ENCODE measurements around the gene FGFR1OP2.

- TF ChIP-seq POLR2AphosphoS5 (IDR thresholded peaks at IDR 0.05; ENCODE audit: borderline replicate concordance, low read depth, low read length) (no peak), EZH2 (IDR thresholded peaks at IDR 0.05) (no peak)
These were observed 74.6 kb downstream of the FGFR1OP2 start for GRCh38 chr12:27012982-27013255.

Data from SK-N-MC (cell line).